HCT116 (cell line): Measurements from ENCODE around the gene TRAF2. TPM values are rescaled to one million over a fixed set of nuclear protein-coding genes. Genes with fewer than 3 reads are reported as not detected.

Source experiments
- ATAC-seq: fragments of 200-7000 bp; cut with Tn5 transposase; 2 replicates; pipeline ENCODE4 v1.9.1; 2020; ENCODE audit warnings: mild to moderate bottlenecking, moderate library complexity
- BruUV-seq: library from RNA; stranded (reverse); fragments of 400-500 nt; replicated peaks from 2 replicates; lab custom pipeline; 2021; lab: Mats Ljungman, UMichigan
- CTCF ChIA-PET: fragments of 300-600 bp; sonication (Branson Sonifier 250); formaldehyde crosslinking; loops from one replicate; lab custom pipeline; 2021; ENCODE audit warnings: antibody characterized with exemption; lab: Charles Lee
- POLR2A ChIA-PET: fragments of 300-600, 350-600 bp; sonication (Branson Sonifier 250); formaldehyde crosslinking; loops from one replicate; lab custom pipeline; 2021; ENCODE audit warnings: antibody characterized with exemption; lab: Charles Lee
- RAD21 ChIA-PET, 2 experiments: fragments of 300-600 bp; sonication (Branson Sonifier 250); formaldehyde crosslinking; loops; one replicate each; lab custom pipeline; 2023; ENCODE audit warnings: low total read pairs in 2 of 2; ENCODE audit not compliant: uncharacterized antibody in 2 of 2, unreplicated experiment in 2 of 2, low non-redundant PET in 1 of 2; lab: Charles Lee
- DNase-seq: peaks from one replicate; pipeline ENCODE4 v3.0.0-alpha.2; 2010; ENCODE audit warnings: low read depth, low spot score
- H2AFZ ChIP-seq: fragments of 200-600 bp; shearing (Covaris generic), sonication (generic); 2 replicates; pipeline ENCODE4 v1.6.1; 2017; ENCODE audit warnings: low read depth, mixed run types, mixed read lengths, antibody characterized with exemption, low read length; ENCODE audit not compliant: poor library complexity, severe bottlenecking
- H3K27ac ChIP-seq: 2 replicates; pipeline ENCODE4 v1.5.1; 2012; ENCODE audit warnings: low read depth, low read length
- H3K27me3 ChIP-seq: fragments of 200-600 bp; sonication (generic); 2 replicates; pipeline ENCODE4 v1.6.1; 2016; ENCODE audit warnings: mixed run types, low read length, mixed read lengths; ENCODE audit not compliant: insufficient read depth
- H3K36me3 ChIP-seq, 2 experiments: fragments of 200-500 bp in 1 of 2; fragments of 200-600 bp in 1 of 2; sonication (Bioruptor generic) in 1 of 2; sonication (generic) in 1 of 2; 2 replicates each; pipeline versions ENCODE4 v1.5.1 to v1.6.1; 2014 to 2016; ENCODE audit warnings: low read length in 2 of 2, inconsistent platforms in 1 of 2, mixed read lengths in 1 of 2, mixed run types in 1 of 2; ENCODE audit not compliant: insufficient read depth in 2 of 2, control insufficient read depth in 1 of 2
- H3K4me1 ChIP-seq, 2 experiments: fragments of 200-600 bp in 1 of 2; sonication (generic) in 1 of 2; 2 replicates each; pipeline versions ENCODE4 v1.5.1 to v1.6.1; 2012 to 2017; ENCODE audit warnings: low read length in 2 of 2, inconsistent platforms in 1 of 2, mild to moderate bottlenecking in 1 of 2, mixed read lengths in 1 of 2, mixed run types in 1 of 2, moderate library complexity in 1 of 2; ENCODE audit not compliant: insufficient read depth in 2 of 2, control insufficient read depth in 1 of 2
- H3K4me2 ChIP-seq: fragments of 200-600 bp; sonication (generic); 2 replicates; pipeline ENCODE4 v1.6.1; 2017; ENCODE audit warnings: mixed run types, low read length, mixed read lengths
- H3K4me3 ChIP-seq, 2 experiments: fragments of 200-600 bp in 1 of 2; sonication (generic) in 1 of 2; replicated peaks in 1 of 2; 2 replicates each; pipeline ENCODE4 v1.5.1; 2011 to 2016; ENCODE audit warnings: low read length in 2 of 2, control low read depth in 1 of 2, low read depth in 1 of 2, mild to moderate bottlenecking in 1 of 2, mixed read lengths in 1 of 2, mixed run types in 1 of 2
- H3K79me2 ChIP-seq: fragments of 200-600 bp; sonication (generic); 2 replicates; pipeline ENCODE4 v1.6.1; 2017; ENCODE audit warnings: mild to moderate bottlenecking, mixed run types, low read length, moderate library complexity, mixed read lengths; ENCODE audit not compliant: insufficient read depth
- H3K9ac ChIP-seq: fragments of 200-600 bp; sonication (generic); 2 replicates; pipeline ENCODE4 v1.6.1; 2016; ENCODE audit warnings: low read length, mixed read lengths
- H3K9me2 ChIP-seq: fragments of 200-600 bp; sonication (generic), shearing (Covaris generic); 2 replicates; pipeline ENCODE4 v1.6.1; 2017; ENCODE audit warnings: mixed run types, mild to moderate bottlenecking, moderate library complexity; ENCODE audit not compliant: insufficient read depth
- H3K9me3 ChIP-seq, 2 experiments: fragments of 200-500 bp in 1 of 2; fragments of 200-600 bp in 1 of 2; sonication (Bioruptor generic) in 1 of 2; sonication (generic) in 1 of 2; 2 replicates each; pipeline ENCODE4 v1.6.1; 2014 to 2017; ENCODE audit warnings: low read length in 2 of 2, mixed read lengths in 2 of 2, inconsistent platforms in 1 of 2, low read depth in 1 of 2, mild to moderate bottlenecking in 1 of 2, mixed run types in 1 of 2, moderate library complexity in 1 of 2; ENCODE audit not compliant: control insufficient read depth in 1 of 2, insufficient read depth in 1 of 2
- H4K20me1 ChIP-seq: fragments of 200-600 bp; sonication (generic), shearing (Covaris generic); 2 replicates; pipeline ENCODE4 v1.6.1; 2017; ENCODE audit warnings: mixed run types, mild to moderate bottlenecking, moderate library complexity; ENCODE audit not compliant: insufficient read depth
- FOSL1 ChIP-seq: IDR thresholded peaks from 2 replicates; pipeline ENCODE4 v1.6.1; 2012; ENCODE audit warnings: low read depth
- intact Hi-C: fragments of 100-400 bp; cut with micrococcal nuclease; formaldehyde crosslinking; loops from 2 replicates; pipeline ENCODE4 v1.10.0; 2022
- microRNA-seq: library from miRNA; unstranded; fragments of <30 nt; microRNA quantifications from one replicate; pipeline ENCODE4, GENCODE V29; 2016; ENCODE audit warnings: borderline number of aligned reads
- total RNA-seq: library from RNA; stranded (reverse); gene quantifications from one replicate; pipeline ENCODE4 v1.2.1, GENCODE V29; 2021; ENCODE audit not compliant: unreplicated experiment
- TF ChIP-seq, protein P1 (sequence below), 3 experiments: fragments of 200-600 bp in 1 of 3; sonication (generic) in 1 of 3; IDR thresholded peaks in 2 of 3; conservative IDR thresholded peaks in 1 of 3; 2 replicates each; pipeline ENCODE4 v1.5.1; 2012 to 2017; ENCODE audit warnings: low read depth in 2 of 3, low read length in 2 of 3, antibody characterized with exemption in 1 of 3, borderline replicate concordance in 1 of 3, control low read depth in 1 of 3, mild to moderate bottlenecking in 1 of 3, mixed read lengths in 1 of 3, mixed run types in 1 of 3, moderate library complexity in 1 of 3; ENCODE audit not compliant: insufficient read depth in 1 of 3

TRAF2 gene
- total RNA-seq, 1 experiment from 2014 or later, result 28.4 TPM

DNA sequence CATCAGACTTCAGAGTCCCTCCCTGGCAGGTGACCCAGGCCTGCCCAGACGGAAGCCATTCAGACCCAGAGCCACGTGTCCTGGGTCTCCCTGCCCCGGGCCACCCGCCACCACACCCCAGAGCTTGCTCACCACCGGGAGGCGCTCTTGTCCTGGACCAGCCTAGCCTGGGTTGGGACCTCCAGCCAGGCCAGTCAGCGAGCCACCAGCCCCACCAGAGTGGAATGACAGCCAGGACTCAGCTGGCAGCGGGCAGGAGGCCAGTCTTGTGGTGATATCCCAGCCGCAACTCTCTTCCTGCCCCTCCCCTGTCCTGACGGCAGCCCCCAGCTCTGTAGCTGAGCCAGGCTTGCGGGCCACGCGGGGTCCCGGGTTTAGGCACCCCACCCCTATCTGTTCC lies 89.3 kb downstream of the TRAF2 start:
- Histone ChIP-seq H3K9me2 (no peaks in the 10 kb centered on the region), H3K9ac (no peak overlapping the region), H3K4me1 (peaks cover 2 to 32% of the 10 kb centered on the region in 2 experiments; a peak in 3 of 4 replicates), H3K9me3 (no peaks in the 10 kb centered on the region), H3K36me3 (no peaks in the 10 kb centered on the region), H3K4me2 (peak overlapping the region; percentile 32), H3K27me3 (no peaks in the 10 kb centered on the region), H3K4me3 (no peak overlapping the region), H2AFZ (no peak overlapping the region), H4K20me1 (no peaks in the 10 kb centered on the region), H3K79me2 (no peaks in the 10 kb centered on the region), H3K27ac (no peak overlapping the region; the same call in 1 of the 2 replicates)
- TF ChIP-seq, protein P1, sequence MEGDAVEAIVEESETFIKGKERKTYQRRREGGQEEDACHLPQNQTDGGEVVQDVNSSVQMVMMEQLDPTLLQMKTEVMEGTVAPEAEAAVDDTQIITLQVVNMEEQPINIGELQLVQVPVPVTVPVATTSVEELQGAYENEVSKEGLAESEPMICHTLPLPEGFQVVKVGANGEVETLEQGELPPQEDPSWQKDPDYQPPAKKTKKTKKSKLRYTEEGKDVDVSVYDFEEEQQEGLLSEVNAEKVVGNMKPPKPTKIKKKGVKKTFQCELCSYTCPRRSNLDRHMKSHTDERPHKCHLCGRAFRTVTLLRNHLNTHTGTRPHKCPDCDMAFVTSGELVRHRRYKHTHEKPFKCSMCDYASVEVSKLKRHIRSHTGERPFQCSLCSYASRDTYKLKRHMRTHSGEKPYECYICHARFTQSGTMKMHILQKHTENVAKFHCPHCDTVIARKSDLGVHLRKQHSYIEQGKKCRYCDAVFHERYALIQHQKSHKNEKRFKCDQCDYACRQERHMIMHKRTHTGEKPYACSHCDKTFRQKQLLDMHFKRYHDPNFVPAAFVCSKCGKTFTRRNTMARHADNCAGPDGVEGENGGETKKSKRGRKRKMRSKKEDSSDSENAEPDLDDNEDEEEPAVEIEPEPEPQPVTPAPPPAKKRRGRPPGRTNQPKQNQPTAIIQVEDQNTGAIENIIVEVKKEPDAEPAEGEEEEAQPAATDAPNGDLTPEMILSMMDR (IDR thresholded peaks at IDR 0.05 in 2 of 3, conservative IDR thresholded peaks at IDR 0.05 in 1 of 3; ENCODE audit: borderline replicate concordance in 1 of 3, insufficient read depth in 1 of 3, low read depth in 2 of 3, low read length in 2 of 3), result peak in 2 of 3 experiments; percentile 43 to 55; a peak in 5 of 6 replicates
- no peak for TF ChIP-seq FOSL1
- RAD21 ChIA-PET, result no interaction called here
- intact Hi-C loops, result no loop called here
- CTCF ChIA-PET, result interaction anchor here (1.0 to 2.0 kb wide), 4 partner anchors 10 to 93 kb away, joined by 3 to 8 read pairs (median 6); partner anchors contain the start of gene PAXX
- BruUV-seq, result no TSS peak
- POLR2A ChIA-PET, result no interaction called here
- ATAC-seq (no peak), DNase-seq (no peak)

Small RNA genes within 50 kb of the gene (microRNA-seq; reads per million reads assigned to microRNA genes)
- gene MIR4479, result 2.4 reads per million

Other genes with a start within 250 kb of the TRAF2 start
- gene EGFL7, start 223.6 kb upstream of the TRAF2 start, total RNA-seq, result 82.0 TPM
- gene AGPAT2, start 199.1 kb upstream of the TRAF2 start, total RNA-seq, result 86.0 TPM
- 15.6 TPM for gene DIPK1B, start 173.9 kb upstream of the TRAF2 start, total RNA-seq
- not detected for gene LCN10, start 143.6 kb upstream of the TRAF2 start, total RNA-seq
- not detected for gene LCN6, start 138.0 kb upstream of the TRAF2 start, total RNA-seq
- gene LCN8, start 128.3 kb upstream of the TRAF2 start, total RNA-seq, result not detected
- gene LCN15, start 122.0 kb upstream of the TRAF2 start, total RNA-seq, result 0.76 TPM
- gene TMEM141, start 95.2 kb upstream of the TRAF2 start, total RNA-seq, result 73.6 TPM
- 2.8 TPM for gene CCDC183, start 90.2 kb upstream of the TRAF2 start, total RNA-seq
- gene RABL6, start 78.6 kb upstream of the TRAF2 start, total RNA-seq, result 98.6 TPM
- 7.1 TPM for gene AJM1, start 44.0 kb upstream of the TRAF2 start, total RNA-seq
- gene PHPT1, start 37.1 kb upstream of the TRAF2 start, total RNA-seq, result 148 TPM
- gene MAMDC4, start 34.2 kb upstream of the TRAF2 start, total RNA-seq, result 17.3 TPM
- 311 TPM for gene EDF1, start 20.2 kb upstream of the TRAF2 start, total RNA-seq
- 88.0 TPM for gene FBXW5, start 58.2 kb downstream of the TRAF2 start, total RNA-seq
- gene C8G, start 58.7 kb downstream of the TRAF2 start, total RNA-seq, result 2.1 TPM
- 4.2 TPM for gene LCN12, start 65.8 kb downstream of the TRAF2 start, total RNA-seq
- 3.1 TPM for gene PTGDS, start 91.0 kb downstream of the TRAF2 start, total RNA-seq
- 0.44 TPM for gene LCNL1, start 96.5 kb downstream of the TRAF2 start, total RNA-seq
- 89.0 TPM for gene PAXX, start 105.9 kb downstream of the TRAF2 start, total RNA-seq
- gene CLIC3, start 110.1 kb downstream of the TRAF2 start, total RNA-seq, result 8.4 TPM
- 114 TPM for gene ABCA2, start 141.7 kb downstream of the TRAF2 start, total RNA-seq
- gene FUT7, start 145.6 kb downstream of the TRAF2 start, total RNA-seq, result not detected
- 98.8 TPM for gene NPDC1, start 159.7 kb downstream of the TRAF2 start, total RNA-seq
- 32.5 TPM for gene ENTPD2, start 167.5 kb downstream of the TRAF2 start, total RNA-seq
- gene SAPCD2, start 184.0 kb downstream of the TRAF2 start, total RNA-seq, result 71.7 TPM
- gene UAP1L1, start 191.0 kb downstream of the TRAF2 start, total RNA-seq, result 11.0 TPM
- gene MAN1B1, start 200.5 kb downstream of the TRAF2 start, total RNA-seq, result 50.9 TPM
- gene DPP7, start 228.2 kb downstream of the TRAF2 start, total RNA-seq, result 291 TPM